Stimulated activated CD8-positive, alpha-beta memory T cell treated with anti-CD3 and anti-CD28 coated beads, Interleukin-7, amount 100 ng/mL, for 48 hours (primary cell): ENCODE measurements around the gene CFAP99.
"Not testable (repeated sequence)": the region's sequence is repeated elsewhere in the genome, so short reads cannot be mapped to it uniquely, and the experiment has no call there.

ENCODE experiments used
- DNase-seq, 2 donors: peaks; one replicate each; pipeline ENCODE4 v3.0.0-alpha.2; 2020; ENCODE audit warnings: low read depth in 1 of 2; ENCODE audit errors: extremely low read depth in 1 of 2

CFAP99 gene

DNA sequence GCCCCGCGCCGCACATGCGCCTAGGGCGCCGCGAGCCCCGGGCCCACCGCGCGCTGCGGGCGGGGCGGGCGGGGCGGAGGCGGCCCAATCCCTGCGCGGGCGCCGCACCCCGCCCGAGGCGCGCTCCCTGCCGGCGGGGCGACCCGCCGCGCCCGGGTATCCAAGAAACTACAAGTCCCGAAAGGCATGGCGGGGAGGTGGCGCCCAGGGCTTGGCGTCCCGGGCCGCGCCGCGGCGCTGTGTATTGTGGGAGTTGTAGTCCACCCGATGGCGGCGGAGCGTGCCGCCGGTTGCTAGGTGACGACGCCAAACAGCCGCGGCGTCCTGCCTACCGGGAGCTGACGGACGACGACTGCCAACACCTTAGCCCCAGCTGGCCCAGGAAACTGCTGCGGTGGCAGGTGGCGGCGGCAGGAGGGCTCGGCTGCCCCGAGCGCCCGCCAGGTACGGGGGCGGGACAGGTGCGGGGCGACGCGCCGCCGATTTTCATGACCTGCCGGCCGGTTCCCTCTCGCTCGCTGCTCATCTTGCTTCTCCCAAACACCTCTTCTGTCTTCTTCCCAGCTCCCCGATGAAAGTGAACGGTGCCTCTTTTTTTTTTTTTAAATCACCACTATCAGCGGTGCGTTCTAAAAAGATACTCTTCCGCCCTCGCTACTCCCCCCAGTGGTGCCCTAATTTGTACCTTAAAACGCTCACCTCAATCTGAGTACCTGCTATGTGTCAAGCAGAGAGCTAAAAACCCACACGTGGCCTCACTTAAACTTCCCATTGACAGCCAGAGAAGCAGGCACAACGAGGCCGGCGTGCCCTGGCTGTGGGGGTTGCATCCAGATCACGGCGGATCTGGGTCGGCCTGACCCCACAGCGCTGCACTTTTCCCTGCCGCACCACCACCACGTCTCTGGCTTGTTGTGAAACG is at the start of gene CFAP99:
TSS of gene CFAP99 (plus strand) at position 306 of the 922 bp plus-strand sequence.
- DNase-seq = peak; percentile 93 to 96

DNA sequence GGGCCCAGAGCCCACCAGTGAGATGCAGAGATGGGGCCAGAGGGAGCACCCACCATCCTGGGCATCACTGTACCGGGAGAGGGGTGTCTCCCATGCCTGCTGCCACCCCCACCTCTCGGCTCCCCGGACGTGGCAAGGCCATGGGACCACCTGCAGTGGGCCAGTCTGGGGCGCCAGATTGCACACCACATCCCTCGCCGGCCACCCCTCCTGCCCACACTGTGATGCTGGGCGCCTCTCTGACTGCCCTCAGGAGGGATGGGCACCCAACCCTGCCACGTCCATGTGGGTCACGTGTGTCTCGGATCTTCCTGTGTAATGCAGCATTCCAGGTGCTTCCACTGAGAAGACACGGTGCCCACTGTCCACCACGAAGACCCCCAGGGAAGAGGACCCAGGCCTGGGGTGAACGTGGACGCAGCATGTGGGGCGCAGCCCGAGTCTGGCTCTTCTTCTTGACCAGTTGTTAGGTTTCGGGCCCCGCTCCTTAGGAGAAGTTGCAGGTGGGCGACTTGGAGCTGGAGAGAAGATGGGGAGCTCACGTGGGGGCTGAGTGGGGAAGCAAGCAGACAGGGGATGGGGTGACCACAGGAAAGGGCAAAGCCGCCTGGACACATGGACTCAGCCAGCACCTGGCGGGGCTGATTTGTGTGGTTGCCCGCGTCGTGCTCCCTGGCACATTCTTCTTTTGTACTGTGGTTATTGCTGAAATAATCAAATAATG is 48.0 kb upstream of the CFAP99 start:
- DNase-seq = no peak

DNA sequence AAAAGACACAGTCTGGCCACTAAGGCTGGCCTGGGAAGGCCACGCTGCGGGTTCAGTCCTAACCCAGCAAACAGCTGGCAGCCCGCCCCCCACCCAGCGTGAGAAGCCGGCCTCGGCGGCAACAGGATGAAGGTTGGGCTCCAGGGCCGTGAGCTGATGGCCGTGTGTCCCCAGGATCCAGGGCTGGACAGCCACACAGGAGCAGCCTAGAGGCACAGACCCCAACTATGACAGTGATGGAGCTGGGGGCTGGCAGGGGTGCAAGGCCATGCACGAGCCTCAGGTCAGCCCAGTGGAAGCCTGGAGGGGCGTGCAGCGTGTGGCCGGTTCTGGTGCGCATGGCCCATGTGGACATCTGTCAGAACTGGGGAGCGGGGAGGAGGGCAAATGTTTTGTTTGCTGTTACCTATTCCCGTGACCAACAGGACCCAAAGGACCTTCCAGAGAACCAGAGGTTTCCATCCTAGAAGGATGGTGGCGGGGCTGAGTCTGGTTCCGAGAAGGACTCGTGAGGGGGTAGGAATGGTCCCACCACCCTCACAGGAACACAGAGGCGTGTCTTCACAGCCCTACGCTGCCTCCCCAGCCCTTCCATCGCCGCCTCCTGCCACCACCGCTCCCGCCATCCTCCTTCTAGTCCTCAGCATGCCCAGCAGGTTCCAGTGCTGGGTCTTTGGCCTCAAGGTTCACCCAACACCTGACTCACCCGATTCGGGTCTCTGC is 46.8 kb upstream of the CFAP99 start:
- DNase-seq = no peak

DNA sequence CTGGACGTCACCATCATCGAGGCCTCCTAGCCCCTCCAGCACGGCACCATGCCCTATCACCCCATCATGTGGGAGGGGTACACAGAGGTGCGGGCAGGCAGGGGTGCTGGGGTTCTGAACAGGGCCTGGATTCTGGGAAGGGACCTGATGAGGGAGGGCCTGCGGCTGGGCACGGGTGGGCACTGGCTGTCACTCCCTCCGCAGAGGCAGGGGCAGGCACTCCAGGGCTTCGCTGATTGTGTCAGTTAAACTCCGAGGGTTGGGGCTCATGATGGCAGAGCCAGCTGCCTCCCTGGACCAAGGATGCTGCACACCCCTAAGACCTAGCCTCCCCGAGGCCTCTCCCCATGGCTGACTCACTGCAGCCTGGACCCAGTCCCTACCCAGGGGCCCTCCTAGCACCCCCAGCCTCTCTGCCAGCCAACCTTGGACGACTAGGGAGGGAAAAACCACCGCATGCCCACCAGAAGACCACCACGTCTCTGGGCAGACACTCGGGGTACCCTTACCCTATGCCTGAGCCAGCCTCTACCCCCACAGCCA is 46.2 kb upstream of the CFAP99 start:
- no peak for DNase-seq

DNA sequence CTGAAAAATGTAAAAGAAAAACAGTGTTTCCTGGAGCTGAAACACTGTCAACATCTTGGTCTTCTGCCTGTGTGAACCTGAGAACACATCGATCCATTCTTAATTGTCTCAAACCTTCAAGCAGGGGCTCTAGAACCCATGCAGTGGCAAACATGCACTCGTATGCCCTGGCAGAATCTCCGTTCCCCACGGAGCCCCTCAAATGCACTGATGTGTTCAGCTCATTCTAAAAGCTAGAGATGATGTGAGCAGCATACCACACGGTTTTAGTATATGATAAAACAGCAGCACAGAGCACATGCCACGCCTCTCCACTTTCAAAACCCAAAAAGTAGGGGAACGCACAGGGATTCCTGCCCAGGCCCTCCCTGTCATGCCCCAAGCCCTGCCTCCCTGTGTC is 45.2 kb upstream of the CFAP99 start:
- DNase-seq = no peak

DNA sequence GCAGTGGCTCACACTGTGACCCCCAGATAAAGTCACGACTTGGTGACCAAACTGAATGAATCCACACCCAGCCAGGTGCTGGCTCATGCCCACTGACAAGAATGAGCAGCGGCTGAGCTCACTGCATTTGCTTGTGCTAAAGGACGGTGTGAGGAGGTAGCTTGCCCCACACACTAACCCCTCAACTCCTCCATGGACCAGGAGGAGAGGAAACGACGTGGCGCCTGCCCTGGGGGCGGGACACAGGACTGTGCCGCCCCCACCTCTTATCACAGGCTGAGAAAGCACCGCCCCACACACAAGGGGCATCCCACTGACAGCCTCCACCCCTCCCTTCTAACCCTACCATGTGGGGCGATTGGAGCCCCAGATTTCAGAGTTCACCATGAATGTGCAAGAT is 43.3 kb upstream of the CFAP99 start:
- no peak for DNase-seq

DNA sequence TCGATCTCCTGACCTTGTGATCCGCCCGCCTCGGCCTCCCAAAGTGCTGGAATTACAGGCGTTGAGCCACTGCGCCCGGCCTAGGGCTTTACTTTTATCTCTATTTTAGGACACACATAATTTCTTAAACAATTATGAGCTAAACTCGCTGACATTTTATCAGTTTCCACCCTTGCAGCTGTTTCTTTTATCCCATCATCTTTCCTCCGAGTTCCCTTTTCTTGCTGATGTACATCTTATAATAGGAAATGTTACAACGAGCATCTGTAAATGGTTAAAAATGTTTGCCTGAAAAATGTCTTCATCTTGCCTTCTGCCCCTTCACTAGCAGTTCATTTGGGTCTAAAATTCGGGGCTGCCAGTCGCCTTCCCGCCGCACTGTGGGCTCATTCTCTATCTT is 41.5 kb upstream of the CFAP99 start:
- no peak for DNase-seq

DNA sequence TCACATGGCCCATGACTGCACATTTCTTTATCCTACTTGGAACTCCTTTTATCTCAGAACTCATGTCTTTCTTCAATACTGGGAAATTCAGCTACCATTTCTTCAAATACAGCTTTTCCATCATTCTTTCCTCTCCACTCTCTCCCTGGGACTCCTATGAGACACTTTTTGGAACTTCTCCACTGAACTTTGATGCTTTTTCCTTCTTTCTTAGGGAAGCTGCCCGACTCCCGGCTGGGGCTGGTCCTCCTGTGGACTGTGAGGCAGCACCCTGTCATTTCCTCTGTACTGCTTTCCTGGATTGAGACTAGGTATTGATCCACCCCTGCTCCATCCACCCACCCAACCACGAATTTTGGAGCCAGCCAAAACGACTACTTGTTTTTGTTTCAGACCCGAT is 40.4 kb upstream of the CFAP99 start:
- DNase-seq = no peak

DNA sequence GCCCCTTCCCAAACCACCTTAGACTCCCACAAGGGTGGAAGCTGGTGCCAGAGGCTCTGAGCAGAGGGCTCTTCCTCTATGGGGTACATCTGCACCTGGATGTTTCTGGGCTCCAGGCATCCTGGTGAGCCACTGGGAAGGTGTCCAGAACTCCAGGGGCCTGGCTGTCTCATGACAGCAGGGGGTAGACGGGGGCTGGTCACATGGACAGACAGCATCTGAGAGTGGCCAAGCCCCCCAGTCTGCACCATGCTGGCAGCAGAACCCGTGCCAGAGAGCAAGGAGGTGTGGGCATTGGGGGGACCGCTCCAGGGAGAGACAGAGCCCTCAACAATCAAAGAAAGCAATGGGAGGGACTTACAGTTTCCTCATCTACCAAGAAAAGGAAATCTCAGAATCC is 39.9 kb upstream of the CFAP99 start:
- no peak for DNase-seq

DNA sequence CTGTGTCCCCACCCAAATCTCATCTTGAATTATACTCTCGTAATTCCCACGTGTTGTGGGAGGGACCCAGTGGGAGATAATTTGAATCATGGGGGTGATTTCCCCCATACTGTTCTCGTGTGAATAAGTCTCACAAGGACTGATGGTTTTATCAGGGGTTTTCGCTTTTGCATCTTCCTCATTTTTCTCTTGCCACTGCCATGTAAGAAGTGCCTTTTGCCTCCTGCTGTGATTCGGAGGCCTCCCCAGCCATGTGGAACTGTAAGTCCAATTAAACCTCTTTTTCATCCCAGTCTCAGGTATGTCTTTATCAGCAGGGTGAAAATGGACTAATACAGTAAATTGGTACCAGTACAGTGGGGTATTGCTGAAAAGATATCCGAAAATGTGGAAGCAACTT is 38.2 kb upstream of the CFAP99 start:
- not testable (repeated sequence) for DNase-seq

DNA sequence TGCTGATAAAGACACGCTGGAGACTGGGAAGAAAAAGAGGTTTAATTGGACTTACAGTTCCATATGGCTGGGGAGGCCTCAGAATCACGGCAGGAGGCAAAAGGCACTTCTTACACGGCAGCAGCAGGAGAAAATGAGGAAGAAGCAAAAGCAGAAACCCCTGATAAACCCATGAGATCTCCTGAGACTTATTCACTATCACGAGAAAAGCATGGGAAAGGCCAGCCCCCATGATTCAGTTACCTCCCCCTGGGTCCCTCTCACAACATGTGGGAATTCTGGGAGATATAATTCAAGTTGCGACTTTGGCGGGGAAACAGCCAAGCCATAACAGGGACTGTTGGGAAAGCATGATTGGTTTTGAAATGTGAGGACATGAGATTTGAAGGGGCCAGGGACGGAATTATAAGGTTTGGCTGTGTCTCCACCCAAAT is 36.0 kb upstream of the CFAP99 start:
- not testable (repeated sequence) for DNase-seq

DNA sequence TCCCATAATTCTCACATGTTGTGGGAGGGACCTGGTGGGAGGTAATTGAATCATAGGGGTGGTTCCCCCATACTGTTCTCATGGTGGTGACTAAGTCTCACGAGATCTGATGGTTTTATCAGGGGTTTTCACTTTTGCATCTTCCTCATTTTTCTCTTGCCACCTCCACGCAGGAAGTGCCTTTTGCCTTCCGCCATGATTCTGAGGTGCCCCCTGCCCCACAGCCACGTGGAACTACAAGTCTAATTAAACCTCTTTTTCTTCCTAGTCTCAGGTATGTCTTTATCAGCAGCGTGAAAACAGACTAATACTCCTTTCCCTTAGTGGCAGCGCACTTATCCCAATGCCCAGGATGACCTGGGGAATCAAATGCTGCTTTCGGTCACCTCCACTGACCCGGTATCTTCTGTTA is 35.5 kb upstream of the CFAP99 start:
- DNase-seq = not testable (repeated sequence)

DNA sequence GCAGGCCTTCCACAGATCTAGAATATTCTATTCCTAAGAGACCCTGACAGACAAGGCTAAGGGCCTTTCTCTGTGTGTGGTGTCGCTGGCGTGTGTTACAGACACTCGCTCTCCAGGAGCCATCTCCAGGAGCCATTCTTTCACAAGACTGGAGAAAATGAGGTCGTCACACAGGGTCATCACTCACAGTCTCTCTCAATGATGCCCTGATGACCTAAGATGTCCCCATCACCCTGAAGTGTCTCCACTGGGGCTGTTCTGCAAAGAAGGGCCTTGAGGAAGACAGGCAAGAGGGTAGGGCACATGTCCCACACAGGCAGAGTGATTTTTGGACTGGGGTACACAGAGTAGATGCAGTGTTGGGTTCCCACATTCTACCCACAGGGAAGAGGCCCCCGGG is 35.0 kb upstream of the CFAP99 start:
- no peak for DNase-seq

DNA sequence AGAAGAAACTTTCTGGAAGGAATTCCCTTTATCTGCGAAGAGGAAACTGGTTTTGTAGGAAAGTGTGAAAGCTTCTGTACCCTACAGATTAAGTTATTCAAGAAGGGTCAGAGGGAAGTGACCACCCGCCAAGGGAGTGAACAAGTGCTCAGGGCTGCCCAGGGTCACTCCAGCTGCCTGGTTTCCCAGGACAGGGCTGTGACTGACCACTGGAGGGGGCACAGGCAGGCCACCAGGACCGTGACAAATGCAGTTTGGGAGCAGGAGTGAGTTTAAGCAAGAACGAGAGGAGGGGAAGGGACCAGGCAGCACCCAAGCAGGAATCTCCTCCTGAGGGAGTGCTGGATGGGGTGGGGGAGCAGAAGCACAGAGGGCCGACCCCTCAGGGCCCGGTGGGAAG is 34.5 kb upstream of the CFAP99 start:
- DNase-seq = no peak

DNA sequence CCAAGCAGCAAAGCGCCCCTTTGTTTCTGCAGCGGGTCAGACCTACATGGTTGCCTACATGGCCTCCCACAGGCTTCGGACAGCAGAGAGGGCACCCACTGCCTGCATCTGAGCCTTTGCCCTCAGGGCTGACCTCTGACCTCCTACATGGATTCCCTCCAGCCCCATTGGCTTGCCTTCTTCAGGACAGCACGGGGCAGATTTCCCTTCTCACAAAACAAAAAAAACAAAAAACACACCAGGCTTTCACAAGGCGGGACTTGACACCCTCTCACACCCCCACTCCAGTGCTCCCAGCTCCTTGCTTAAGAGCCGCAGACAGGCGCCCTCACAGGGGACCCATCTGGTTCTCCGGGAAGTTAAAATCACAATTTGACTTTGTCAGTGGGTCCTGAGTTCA is 33.2 kb upstream of the CFAP99 start:
- DNase-seq = no peak

DNA sequence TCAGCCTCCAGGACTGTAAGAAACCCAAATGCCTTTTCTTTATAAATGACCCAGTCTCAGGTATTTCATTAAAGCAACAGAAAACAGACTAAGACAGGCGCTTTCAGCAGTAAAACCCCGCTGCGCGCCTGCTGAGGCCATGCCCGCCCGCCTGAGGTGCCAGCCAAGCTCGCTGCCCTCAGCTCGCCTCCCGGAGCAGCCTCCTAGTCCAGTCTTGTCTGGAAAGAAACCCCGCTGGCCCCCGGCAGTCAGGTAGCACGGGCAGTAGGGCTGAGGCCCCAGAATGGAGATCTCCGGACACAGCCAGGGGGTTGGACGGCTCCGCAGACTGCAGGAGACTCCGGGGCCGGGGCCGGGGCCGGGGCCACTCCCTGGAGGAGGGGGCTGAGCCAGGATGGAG is 32.0 kb upstream of the CFAP99 start:
- DNase-seq = no peak

DNA sequence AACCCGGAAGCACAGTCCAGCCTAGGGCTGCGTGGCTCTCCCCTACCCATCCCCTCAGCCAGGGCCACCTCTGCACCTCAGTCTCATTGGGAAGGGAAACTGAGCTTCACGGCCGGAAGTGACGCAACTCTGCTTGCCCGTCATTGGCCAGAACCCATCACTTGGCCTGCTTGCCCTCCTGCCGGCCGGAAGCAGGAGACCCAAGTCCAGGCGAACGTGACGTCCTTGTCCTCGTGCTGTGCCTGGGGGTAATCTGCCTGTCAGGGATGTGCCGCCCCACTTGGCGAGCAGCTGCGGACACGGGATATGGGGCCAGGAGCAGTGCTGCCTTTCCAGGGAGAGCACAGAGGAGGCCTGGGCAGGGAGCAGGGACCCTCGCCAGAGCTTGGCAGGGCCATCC is 31.5 kb upstream of the CFAP99 start:
- DNase-seq = no peak

DNA sequence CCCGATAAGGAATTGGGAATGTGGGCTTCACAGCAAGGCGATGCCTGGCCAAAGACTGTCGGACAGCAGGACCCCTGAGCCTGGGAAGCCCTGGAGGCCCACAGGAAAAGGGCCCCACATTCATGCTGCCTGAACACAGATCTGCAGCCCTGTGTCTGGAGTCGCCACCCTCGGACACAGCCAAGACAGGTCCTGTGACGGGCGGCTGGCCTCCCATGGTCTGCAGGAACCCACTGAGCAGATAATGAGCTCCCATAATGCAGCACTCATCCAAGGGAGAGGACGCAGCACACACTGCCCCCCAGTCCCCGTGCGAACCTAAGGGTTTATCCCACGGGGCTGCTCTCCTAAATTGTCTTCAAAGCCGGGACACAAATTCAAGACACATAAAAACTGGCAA is 30.9 kb upstream of the CFAP99 start:
- no peak for DNase-seq

DNA sequence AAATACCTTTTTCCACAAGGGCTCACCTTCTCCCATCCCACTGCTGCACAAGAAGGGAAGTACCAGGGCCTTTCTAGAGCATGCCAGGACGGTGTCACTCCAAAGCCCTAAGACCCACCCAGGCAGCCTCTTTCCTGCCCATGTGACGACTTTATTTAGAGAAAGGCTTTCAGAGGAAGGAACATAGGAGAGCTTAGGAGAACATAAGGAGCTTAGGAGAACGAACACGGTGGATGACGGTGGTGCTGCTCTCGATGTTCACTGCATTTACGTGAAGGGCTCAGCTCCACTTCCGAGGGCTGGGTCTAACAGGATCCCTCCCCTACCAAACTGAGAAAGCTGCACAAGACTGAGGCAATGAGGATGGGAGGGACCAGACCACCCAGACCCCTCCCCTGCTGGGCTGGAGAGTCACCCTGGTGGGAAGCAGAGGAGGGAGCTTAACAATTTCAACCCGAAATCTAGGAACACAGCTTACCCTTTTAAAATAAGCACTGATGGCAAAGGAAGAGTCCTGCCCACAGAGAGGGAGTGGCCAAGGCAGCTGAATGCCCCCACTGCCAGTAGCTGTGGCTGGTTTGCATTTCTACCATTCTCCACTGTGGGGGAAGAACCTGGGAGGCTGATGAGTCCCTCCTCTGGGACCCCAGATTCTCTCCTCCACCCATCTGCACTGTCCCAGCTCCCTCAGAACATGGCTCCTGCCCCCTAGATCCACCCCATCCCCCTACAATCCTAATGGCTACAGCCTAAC is 30.1 kb upstream of the CFAP99 start:
- DNase-seq = no peak

DNA sequence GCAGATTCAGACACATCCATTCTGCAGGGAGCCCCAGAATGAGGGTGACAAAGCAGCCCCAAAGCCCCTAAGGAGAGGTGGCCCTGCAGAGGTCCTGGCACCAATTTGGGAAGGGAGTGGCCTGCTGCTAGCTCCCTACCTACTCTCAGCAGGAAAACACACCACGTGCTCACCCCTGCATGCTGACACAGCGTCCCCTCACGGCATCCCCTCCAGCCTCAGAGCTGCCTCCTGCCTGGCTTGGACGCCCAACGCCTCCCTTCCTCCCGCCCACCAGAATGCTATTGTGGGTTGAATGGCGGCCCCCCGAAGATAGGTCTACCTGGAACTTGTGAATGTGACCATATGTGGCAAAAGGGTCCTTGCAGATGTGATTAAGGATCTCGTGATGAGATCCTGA is 29.1 kb upstream of the CFAP99 start:
- DNase-seq = no peak
